22Rv1 (cell line): ENCODE results near the gene NTN4.
"Not testable (repeated sequence)": the region's sequence is repeated elsewhere in the genome, so short reads cannot be mapped to it uniquely, and the experiment has no call there.

Experiments
- H3K27ac ChIP-seq: fragments of 450-650 bp; 2 replicates; pipeline ENCODE4 v1.5.1; 2017
- CTCF ChIP-seq: fragments of 450-650 bp; IDR thresholded peaks from 2 replicates; pipeline ENCODE4 v1.5.1; 2017; ENCODE audit warnings: mild to moderate bottlenecking
- ZFX ChIP-seq: fragments of 450-650 bp; IDR thresholded peaks from 2 replicates; pipeline ENCODE4 v1.6.1; 2017; ENCODE audit warnings: antibody characterized with exemption, borderline replicate concordance

The NTN4 gene

GRCh38 chr12:95784286-95784685, 6.3 kb downstream of the NTN4 start:
- TF ChIP-seq CTCF (no peak), ZFX (no peak)
- H3K27ac ChIP-seq = no peak overlapping the region

GRCh38 chr12:95775466-95775865, 15.1 kb downstream of the NTN4 start:
- not testable (repeated sequence) for H3K27ac ChIP-seq

GRCh38 chr12:95774311-95775045, 16.1 kb downstream of the NTN4 start:
- no peak overlapping the region for H3K27ac ChIP-seq

GRCh38 chr12:95773320-95773719, 17.2 kb downstream of the NTN4 start:
- H3K27ac ChIP-seq = no peak overlapping the region
- no peak for TF ChIP-seq CTCF
- no peak for TF ChIP-seq ZFX

More at GRCh38 chr12:95774311-95775045, 16.1 kb downstream of the NTN4 start:
- TF ChIP-seq CTCF (no peak), ZFX (no peak)

GRCh38 chr12:95767703-95768102, 22.9 kb downstream of the NTN4 start:
- no peak for TF ChIP-seq ZFX
- no peak for TF ChIP-seq CTCF
- no peak overlapping the region for H3K27ac ChIP-seq

- no peak for TF ChIP-seq ZFX
- no peak for TF ChIP-seq CTCF
- no peak overlapping the region for H3K27ac ChIP-seq
These were observed 24.1 kb downstream of the NTN4 start for GRCh38 chr12:95766356-95767019.

GRCh38 chr12:95764848-95765247, 25.7 kb downstream of the NTN4 start:
- TF ChIP-seq CTCF (no peak), ZFX (no peak)
- no peak overlapping the region for H3K27ac ChIP-seq
